Measurements from ENCODE around the gene HYOU1. TPM values are rescaled to one million over a fixed set of nuclear protein-coding genes. Genes with fewer than 3 reads are reported as not detected.

The HYOU1 gene
- polyA plus RNA-seq, 1 of the 3 experiments (the other 2 are of a cell fraction) = 90.8 TPM

DNA sequence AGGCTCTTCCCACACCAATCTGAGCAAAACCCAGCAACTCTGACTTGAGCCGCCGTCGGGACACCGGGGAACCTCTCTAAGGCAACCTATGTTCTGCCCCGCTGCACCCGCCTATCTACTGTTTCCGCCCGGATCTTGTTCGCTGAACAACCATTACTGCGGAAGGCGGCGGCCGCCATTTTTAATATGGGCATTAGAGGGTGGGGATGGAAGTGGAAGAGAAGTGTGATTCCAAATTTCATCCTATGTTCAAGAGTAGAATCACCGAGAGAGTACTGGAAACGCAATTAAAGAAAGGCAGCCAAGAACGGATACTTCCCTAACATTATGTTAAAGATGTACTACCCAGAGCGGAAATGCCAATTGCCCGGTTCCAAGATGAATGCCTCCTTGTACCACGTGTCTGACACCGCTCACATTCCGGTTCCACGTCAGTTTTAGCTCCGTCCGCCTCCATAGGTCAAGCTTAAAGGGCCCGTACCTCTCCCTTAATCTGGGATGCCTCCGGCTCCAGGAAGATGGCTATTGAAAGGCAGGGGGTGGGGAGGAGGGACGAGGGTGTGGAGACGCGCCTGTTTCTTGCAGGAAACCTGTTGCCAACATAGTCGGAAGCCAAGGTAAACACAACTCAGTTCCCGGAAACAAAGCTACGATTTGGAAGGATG, 44.9 kb upstream of the HYOU1 start, which contains the start of gene DPAGT1:
Gene DPAGT1 (minus strand): TSS at position 95 of the 665 bp plus-strand sequence. CDS start 198 bp downstream, outside the sequence.
- peak within 1 kb of the TSS; percentile 98 for H3K4me2 ChIP-seq
- peak within 1 kb of the TSS; percentile 93 to 97 for H3K27ac ChIP-seq (ENCODE audit: low read depth in 2 of 2, low read length in 1 of 2)
- peaks cover 12 to 19% of the 10 kb centered on the region in 2 experiments for H3K36me3 ChIP-seq (replicated peaks in 1 of 2; ENCODE audit: control insufficient read depth in 1 of 2, insufficient read depth in 2 of 2, low read length in 1 of 2)
- ChIA-PET CTCF (interaction anchor here (0.6 to 2.0 kb wide), 16 partner anchors 10 to 273 kb away, joined by 3 to 13 read pairs (median 4); partner anchors contain the start of genes ABCG4, CBL and NLRX1), POLR2A (interaction anchor here (0.7 to 1.6 kb wide), 8 partner anchors 8 to 237 kb away, joined by 3 to 6 read pairs (median 3); partner anchors contain the start of genes HMBS, HYOU1, MCAM and RPS25)
- H3K4me3 ChIP-seq (ENCODE audit: low read depth in 2 of 2, low read length in 1 of 2) = peak within 1 kb of the TSS; percentile 80 to 90
- peaks cover 13 to 29% of the 10 kb centered on the region in 2 experiments; a peak in 3 of 4 replicates for H3K4me1 ChIP-seq (ENCODE audit: control insufficient read depth in 1 of 2, insufficient read depth in 2 of 2, low read depth in 1 of 2, low read length in 1 of 2)
- no peaks in the 10 kb centered on the region for H3K9me3 ChIP-seq
- under 1% methylated on average over 25 of the region's 32 CpGs for WGBS (ENCODE audit: low lambda C conversion rate)
- H3K79me2 ChIP-seq (ENCODE audit: insufficient read depth) = peaks cover 42% of the 10 kb centered on the region
- DNase-seq = peak; percentile 81
- H3K9ac ChIP-seq = peak within 1 kb of the TSS; percentile 78
- H3K27me3 ChIP-seq (ENCODE audit: insufficient read depth) = no peaks in the 10 kb centered on the region
- no peaks in the 10 kb centered on the region for H3K9me2 ChIP-seq
- peak within 1 kb of the TSS; percentile 77 for H2AFZ ChIP-seq (ENCODE audit: low read depth)
- no peaks in the 10 kb centered on the region for H4K20me1 ChIP-seq (ENCODE audit: insufficient read depth)
- H3F3A ChIP-seq (replicated peaks; ENCODE audit: insufficient read depth) = peaks cover 35% of the 10 kb centered on the region
- TF ChIP-seq FOXJ3 (CRISPR knock-in tag; IDR thresholded peaks at IDR 0.05) (peak; percentile 30; the same call in 1 of the 2 replicates), TAF1 (IDR thresholded peaks at IDR 0.05; ENCODE audit: borderline replicate concordance, low read depth, low read length) (peak; percentile 76), YY1 (IDR thresholded peaks at IDR 0.05; ENCODE audit: low read depth) (peak; percentile 99), ELF1 (IDR thresholded peaks at IDR 0.05) (peak; percentile 62), SIN3A (IDR thresholded peaks at IDR 0.05; ENCODE audit: borderline replicate concordance, low read depth, low read length) (peak; percentile 52), GATA2 (CRISPR knock-in tag; IDR thresholded peaks at IDR 0.05) (0 out of 2 replicates have a peak, but pooled peaks have one; percentile 21), JUND (IDR thresholded peaks at IDR 0.05) (no peak), NFIC (IDR thresholded peaks at IDR 0.05; ENCODE audit: borderline replicate concordance) (peak; percentile 11; the same call in 1 of the 2 replicates), MXI1 (IDR thresholded peaks at IDR 0.05; ENCODE audit: low read depth, low read length) (peak; percentile 94), GABPA (IDR thresholded peaks at IDR 0.05; ENCODE audit: low read depth) (peak; percentile 87), TEAD4 (IDR thresholded peaks at IDR 0.05; ENCODE audit: borderline replicate concordance, insufficient read depth) (peak; percentile 41; the same call in 1 of the 2 replicates), RXRA (IDR thresholded peaks at IDR 0.05; ENCODE audit: borderline replicate concordance, low read depth) (no peak), POLR2AphosphoS5 (IDR thresholded peaks at IDR 0.05; ENCODE audit: low read depth, low read length) (0 out of 2 replicates have a peak, but pooled peaks have one; percentile 27)
- TF ChIP-seq, protein P1, sequence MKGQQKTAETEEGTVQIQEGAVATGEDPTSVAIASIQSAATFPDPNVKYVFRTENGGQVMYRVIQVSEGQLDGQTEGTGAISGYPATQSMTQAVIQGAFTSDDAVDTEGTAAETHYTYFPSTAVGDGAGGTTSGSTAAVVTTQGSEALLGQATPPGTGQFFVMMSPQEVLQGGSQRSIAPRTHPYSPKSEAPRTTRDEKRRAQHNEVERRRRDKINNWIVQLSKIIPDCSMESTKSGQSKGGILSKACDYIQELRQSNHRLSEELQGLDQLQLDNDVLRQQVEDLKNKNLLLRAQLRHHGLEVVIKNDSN (IDR thresholded peaks at IDR 0.05; ENCODE audit: borderline replicate concordance, low read depth) = peak; percentile 93
- TF ChIP-seq, protein P2, sequence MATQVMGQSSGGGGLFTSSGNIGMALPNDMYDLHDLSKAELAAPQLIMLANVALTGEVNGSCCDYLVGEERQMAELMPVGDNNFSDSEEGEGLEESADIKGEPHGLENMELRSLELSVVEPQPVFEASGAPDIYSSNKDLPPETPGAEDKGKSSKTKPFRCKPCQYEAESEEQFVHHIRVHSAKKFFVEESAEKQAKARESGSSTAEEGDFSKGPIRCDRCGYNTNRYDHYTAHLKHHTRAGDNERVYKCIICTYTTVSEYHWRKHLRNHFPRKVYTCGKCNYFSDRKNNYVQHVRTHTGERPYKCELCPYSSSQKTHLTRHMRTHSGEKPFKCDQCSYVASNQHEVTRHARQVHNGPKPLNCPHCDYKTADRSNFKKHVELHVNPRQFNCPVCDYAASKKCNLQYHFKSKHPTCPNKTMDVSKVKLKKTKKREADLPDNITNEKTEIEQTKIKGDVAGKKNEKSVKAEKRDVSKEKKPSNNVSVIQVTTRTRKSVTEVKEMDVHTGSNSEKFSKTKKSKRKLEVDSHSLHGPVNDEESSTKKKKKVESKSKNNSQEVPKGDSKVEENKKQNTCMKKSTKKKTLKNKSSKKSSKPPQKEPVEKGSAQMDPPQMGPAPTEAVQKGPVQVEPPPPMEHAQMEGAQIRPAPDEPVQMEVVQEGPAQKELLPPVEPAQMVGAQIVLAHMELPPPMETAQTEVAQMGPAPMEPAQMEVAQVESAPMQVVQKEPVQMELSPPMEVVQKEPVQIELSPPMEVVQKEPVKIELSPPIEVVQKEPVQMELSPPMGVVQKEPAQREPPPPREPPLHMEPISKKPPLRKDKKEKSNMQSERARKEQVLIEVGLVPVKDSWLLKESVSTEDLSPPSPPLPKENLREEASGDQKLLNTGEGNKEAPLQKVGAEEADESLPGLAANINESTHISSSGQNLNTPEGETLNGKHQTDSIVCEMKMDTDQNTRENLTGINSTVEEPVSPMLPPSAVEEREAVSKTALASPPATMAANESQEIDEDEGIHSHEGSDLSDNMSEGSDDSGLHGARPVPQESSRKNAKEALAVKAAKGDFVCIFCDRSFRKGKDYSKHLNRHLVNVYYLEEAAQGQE (IDR thresholded peaks at IDR 0.05; ENCODE audit: low read depth, low read length) = 0 out of 2 replicates have a peak, but pooled peaks have one; percentile 23
- TF ChIP-seq, protein P3, sequence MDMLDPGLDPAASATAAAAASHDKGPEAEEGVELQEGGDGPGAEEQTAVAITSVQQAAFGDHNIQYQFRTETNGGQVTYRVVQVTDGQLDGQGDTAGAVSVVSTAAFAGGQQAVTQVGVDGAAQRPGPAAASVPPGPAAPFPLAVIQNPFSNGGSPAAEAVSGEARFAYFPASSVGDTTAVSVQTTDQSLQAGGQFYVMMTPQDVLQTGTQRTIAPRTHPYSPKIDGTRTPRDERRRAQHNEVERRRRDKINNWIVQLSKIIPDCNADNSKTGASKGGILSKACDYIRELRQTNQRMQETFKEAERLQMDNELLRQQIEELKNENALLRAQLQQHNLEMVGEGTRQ (IDR thresholded peaks at IDR 0.05; ENCODE audit: borderline replicate concordance, low read depth, low read length) = peak; percentile 56
- TF ChIP-seq, protein P4, sequence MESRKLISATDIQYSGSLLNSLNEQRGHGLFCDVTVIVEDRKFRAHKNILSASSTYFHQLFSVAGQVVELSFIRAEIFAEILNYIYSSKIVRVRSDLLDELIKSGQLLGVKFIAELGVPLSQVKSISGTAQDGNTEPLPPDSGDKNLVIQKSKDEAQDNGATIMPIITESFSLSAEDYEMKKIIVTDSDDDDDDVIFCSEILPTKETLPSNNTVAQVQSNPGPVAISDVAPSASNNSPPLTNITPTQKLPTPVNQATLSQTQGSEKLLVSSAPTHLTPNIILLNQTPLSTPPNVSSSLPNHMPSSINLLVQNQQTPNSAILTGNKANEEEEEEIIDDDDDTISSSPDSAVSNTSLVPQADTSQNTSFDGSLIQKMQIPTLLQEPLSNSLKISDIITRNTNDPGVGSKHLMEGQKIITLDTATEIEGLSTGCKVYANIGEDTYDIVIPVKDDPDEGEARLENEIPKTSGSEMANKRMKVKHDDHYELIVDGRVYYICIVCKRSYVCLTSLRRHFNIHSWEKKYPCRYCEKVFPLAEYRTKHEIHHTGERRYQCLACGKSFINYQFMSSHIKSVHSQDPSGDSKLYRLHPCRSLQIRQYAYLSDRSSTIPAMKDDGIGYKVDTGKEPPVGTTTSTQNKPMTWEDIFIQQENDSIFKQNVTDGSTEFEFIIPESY (IDR thresholded peaks at IDR 0.05; ENCODE audit: borderline replicate concordance, low read depth) = no peak
- TF ChIP-seq, protein P5, sequence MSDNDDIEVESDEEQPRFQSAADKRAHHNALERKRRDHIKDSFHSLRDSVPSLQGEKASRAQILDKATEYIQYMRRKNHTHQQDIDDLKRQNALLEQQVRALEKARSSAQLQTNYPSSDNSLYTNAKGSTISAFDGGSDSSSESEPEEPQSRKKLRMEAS (IDR thresholded peaks at IDR 0.05; ENCODE audit: low read depth) = peak; percentile 100
- TF ChIP-seq, protein P6, sequence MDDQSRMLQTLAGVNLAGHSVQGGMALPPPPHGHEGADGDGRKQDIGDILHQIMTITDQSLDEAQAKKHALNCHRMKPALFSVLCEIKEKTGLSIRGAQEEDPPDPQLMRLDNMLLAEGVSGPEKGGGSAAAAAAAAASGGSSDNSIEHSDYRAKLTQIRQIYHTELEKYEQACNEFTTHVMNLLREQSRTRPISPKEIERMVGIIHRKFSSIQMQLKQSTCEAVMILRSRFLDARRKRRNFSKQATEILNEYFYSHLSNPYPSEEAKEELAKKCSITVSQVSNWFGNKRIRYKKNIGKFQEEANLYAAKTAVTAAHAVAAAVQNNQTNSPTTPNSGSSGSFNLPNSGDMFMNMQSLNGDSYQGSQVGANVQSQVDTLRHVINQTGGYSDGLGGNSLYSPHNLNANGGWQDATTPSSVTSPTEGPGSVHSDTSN (IDR thresholded peaks at IDR 0.05) = no peak
